Natural killer cell (primary cell): ENCODE data around the gene ATP9A. TPM values are rescaled to one million over a fixed set of nuclear protein-coding genes. Genes with fewer than 3 reads are reported as not detected.

ENCODE experiments used
- ATAC-seq, 3 donors: fragments of 150-1000 bp in 2 of 3; fragments of 200-7000 bp in 1 of 3; cut with Tn5 transposase; 1 replicate in 1 of 3; 2 replicates in 2 of 3; pipeline ENCODE4 v1.10.0; 2021; ENCODE audit warnings: mild to moderate bottlenecking in 2 of 3, moderate library complexity in 2 of 3
- DNase-seq, 2 donors: peaks; one replicate each; pipeline versions ENCODE4 v3.0.0 to v3.0.0-alpha.2; 2013 to 2021; ENCODE audit warnings: mixed read lengths in 1 of 2
- H3K27ac ChIP-seq: one replicate; pipeline ENCODE4 v1.5.1; 2013; ENCODE audit warnings: mild to moderate bottlenecking, low read length
- H3K27me3 ChIP-seq: one replicate; pipeline ENCODE4 v1.6.1; 2013; ENCODE audit warnings: low read length; ENCODE audit not compliant: control insufficient read depth, insufficient read depth
- H3K36me3 ChIP-seq: one replicate; pipeline ENCODE4 v1.6.1; 2013; ENCODE audit warnings: low read length; ENCODE audit not compliant: control insufficient read depth, insufficient read depth
- H3K4me1 ChIP-seq: one replicate; pipeline ENCODE4 v1.6.1; 2013; ENCODE audit warnings: low read length; ENCODE audit not compliant: control insufficient read depth, insufficient read depth
- H3K4me3 ChIP-seq: one replicate; pipeline ENCODE4 v1.5.1; 2013; ENCODE audit warnings: low read length
- H3K9me3 ChIP-seq: one replicate; pipeline ENCODE4 v1.6.1; 2013; ENCODE audit warnings: low read length; ENCODE audit not compliant: control insufficient read depth, insufficient read depth
- H3K27ac Mint-ChIP-seq, 2 donors: one replicate each; pipeline ENCODE4 v1.8.0; 2022; ENCODE audit warnings: mild to moderate bottlenecking in 2 of 2, mixed read lengths in 2 of 2, moderate library complexity in 1 of 2
- H3K27me3 Mint-ChIP-seq, 2 donors: one replicate each; pipeline ENCODE4 v1.8.0; 2022; ENCODE audit warnings: low read depth in 2 of 2, mixed read lengths in 2 of 2
- H3K36me3 Mint-ChIP-seq: one replicate; pipeline ENCODE4 v1.8.0; 2022; ENCODE audit warnings: mixed read lengths
- H3K4me1 Mint-ChIP-seq, 2 donors: one replicate each; pipeline ENCODE4 v1.8.0; 2022; ENCODE audit warnings: mixed read lengths in 2 of 2
- H3K4me3 Mint-ChIP-seq: one replicate; pipeline ENCODE4 v1.8.0; 2022; ENCODE audit warnings: mild to moderate bottlenecking, moderate library complexity, mixed read lengths
- H3K9me3 Mint-ChIP-seq, 2 donors: one replicate each; pipeline ENCODE4 v1.8.0; 2022; ENCODE audit warnings: mixed read lengths in 2 of 2
- CTCF ChIP-seq: fragments of 200-600 bp; IDR thresholded peaks from one replicate; pipeline ENCODE4 v1.8.0; 2022; ENCODE audit warnings: antibody characterized with exemption
- WGBS: methylation state at CpG from one replicate; pipeline ENCODE4 v1.1.7; 2013; ENCODE audit warnings: missing lambda C conversion rate; ENCODE audit not compliant: insufficient coverage; 5-methylcytosine and 5-hydroxymethylcytosine counted together
- intact Hi-C: fragments of 100-400 bp; cut with micrococcal nuclease; formaldehyde crosslinking; loops from one replicate; pipeline ENCODE4 v1.14.2; 2022
- total RNA-seq, 4 donors: library from RNA; stranded (reverse); fragments of 120-200 nt in 1 of 4; gene quantifications; one replicate each; pipeline versions ENCODE4 v1.2.3 to v1.2.4, GENCODE V29; 2013 to 2022

ATP9A gene
- total RNA-seq, 3 donors from 2014 or later (not counting 1 experiment from before 2014, with no cell fraction given): 1.4 to 46.8 (median 1.9) TPM

DNA sequence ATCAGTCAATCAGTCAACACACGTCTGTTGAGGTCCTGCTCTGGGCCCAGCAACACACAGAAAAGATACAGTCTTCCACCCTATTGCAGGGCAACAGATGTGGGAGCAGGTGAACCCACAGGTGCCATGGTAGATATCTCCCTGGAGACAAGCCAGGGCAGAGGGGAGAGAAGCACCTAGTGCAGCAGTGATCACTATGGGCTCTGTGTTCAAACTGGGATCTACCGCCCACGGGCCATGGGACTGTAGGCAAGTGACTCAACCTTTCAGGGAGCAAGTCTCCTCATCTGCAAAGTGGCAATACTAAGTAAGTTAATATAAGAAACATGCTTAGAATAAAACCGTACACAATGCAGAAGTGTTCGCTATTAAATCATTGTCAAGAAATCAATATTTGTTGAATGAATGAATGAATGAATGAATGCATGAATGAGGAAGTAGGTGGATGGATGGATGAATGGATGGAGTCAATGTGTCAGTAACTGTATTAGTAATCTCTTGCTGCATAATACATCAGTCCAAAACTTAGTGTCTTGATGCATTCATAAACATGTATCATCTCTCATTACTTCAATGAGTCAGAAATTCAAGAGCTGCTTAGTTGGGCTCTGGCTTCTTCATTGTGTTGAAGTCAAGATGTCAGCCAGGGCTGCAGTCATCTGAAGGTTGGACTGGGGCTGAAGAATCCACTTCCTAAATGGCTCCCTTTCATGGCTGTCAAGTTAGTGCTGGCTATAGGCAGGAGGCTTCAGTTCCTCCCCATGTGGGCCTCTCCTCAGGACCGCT is 193.7 kb downstream of the ATP9A start:
- ATAC-seq (no peak), DNase-seq (no peak)
- H3K9me3 ChIP-seq: no peaks in the 10 kb centered on the region
- Mint-ChIP-seq H3K27me3 (peaks cover 7 to 10% of the 10 kb centered on the region in 2 donors), H3K4me3 (no peak overlapping the region), H3K4me1 (no peaks in the 10 kb centered on the region), H3K9me3 (peaks cover 0 to 2% of the 10 kb centered on the region in 2 donors), H3K36me3 (no peaks in the 10 kb centered on the region), H3K27ac (no peak overlapping the region)
- H3K36me3 ChIP-seq: no peaks in the 10 kb centered on the region
- no peak overlapping the region for H3K27ac ChIP-seq
- no peak overlapping the region for H3K4me3 ChIP-seq
- WGBS: 92% methylated on average over 6 of the region's 6 CpGs
- no peaks in the 10 kb centered on the region for H3K4me1 ChIP-seq
- no peak for TF ChIP-seq CTCF
- intact Hi-C loops: no loop called here
- H3K27me3 ChIP-seq: no peaks in the 10 kb centered on the region

DNA sequence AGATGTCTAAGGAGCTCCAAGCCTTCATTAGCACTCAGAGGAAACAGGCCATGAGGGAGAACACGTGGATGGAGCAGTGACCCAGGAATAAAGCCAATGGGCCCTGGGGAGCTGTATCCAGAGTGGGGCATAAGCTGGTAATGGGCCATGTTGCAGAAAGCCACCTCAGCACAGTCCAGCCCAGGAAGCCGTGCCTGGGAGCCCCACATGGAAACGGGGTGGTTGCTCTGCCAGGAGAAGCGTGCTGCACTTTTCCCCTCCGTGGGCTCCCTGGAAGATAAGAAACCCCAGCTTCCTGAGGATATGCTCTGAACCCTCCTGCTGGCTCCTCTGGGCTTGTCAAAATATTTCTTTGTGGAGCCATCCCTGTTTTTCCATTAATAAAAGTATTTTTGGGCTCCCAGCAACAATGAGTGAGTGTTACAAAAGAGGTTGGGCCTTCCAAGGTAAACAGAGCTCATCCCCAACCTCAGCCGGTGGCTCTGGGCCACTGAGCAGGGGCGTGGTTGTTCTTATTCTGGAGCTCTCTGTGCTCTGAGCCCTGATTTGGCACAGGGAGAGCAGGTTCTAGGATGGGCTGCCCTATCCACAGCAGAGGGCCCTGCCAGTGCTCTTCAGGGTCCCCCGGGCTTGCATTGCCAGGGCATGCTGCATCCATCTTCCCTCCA is 194.5 kb downstream of the ATP9A start:
- no peak overlapping the region for H3K27ac ChIP-seq
- TF ChIP-seq CTCF: no peak
- H3K27me3 ChIP-seq: no peaks in the 10 kb centered on the region
- Mint-ChIP-seq H3K27me3 (peaks cover 7 to 11% of the 10 kb centered on the region in 2 donors), H3K36me3 (no peaks in the 10 kb centered on the region), H3K4me1 (no peaks in the 10 kb centered on the region), H3K9me3 (peaks cover 0 to 2% of the 10 kb centered on the region in 2 donors), H3K4me3 (no peak overlapping the region), H3K27ac (no peak overlapping the region)
- DNase-seq (no peak), ATAC-seq (no peak)
- WGBS: 79% methylated on average over 8 of the region's 8 CpGs
- H3K36me3 ChIP-seq: no peaks in the 10 kb centered on the region
- no peak overlapping the region for H3K4me3 ChIP-seq
- H3K4me1 ChIP-seq: no peaks in the 10 kb centered on the region
- H3K9me3 ChIP-seq: no peaks in the 10 kb centered on the region
- intact Hi-C loops: no loop called here

- intact Hi-C loops: no loop called here
- Mint-ChIP-seq H3K4me1 (no peaks in the 10 kb centered on the region), H3K27me3 (peaks cover 7 to 15% of the 10 kb centered on the region in 2 donors), H3K36me3 (no peaks in the 10 kb centered on the region), H3K4me3 (no peak overlapping the region), H3K27ac (no peak overlapping the region), H3K9me3 (peaks cover 0 to 2% of the 10 kb centered on the region in 2 donors)
- DNase-seq: no peak
- Histone ChIP-seq H3K36me3 (no peaks in the 10 kb centered on the region), H3K4me3 (no peak overlapping the region), H3K4me1 (no peaks in the 10 kb centered on the region), H3K27ac (no peak overlapping the region), H3K27me3 (no peaks in the 10 kb centered on the region), H3K9me3 (no peaks in the 10 kb centered on the region)
- WGBS: 98% methylated on average over 4 of the region's 4 CpGs
- no peak for TF ChIP-seq CTCF
- no peak for ATAC-seq
Measured at GRCh38 chr20:51571460-51571794, 196.8 kb downstream of the ATP9A start.
